Measurements from ENCODE around the gene AKAP6.

- TF ChIP-seq EZH2 (IDR thresholded peaks at IDR 0.05; ENCODE audit: low read depth, low read length, severe bottlenecking) (no peak), HDAC2 (IDR thresholded peaks at IDR 0.05; ENCODE audit: borderline replicate concordance in 1 of 2, low read depth in 2 of 2, low read length in 2 of 2) (no peak), CTCF (IDR thresholded peaks at IDR 0.05; ENCODE audit: control extremely low read depth in 1 of 3, insufficient read depth in 1 of 3, low read depth in 1 of 3, low read length in 3 of 3) (no peak), SRF (IDR thresholded peaks at IDR 0.05; ENCODE audit: low read depth, low read length) (no peak), RAD21 (IDR thresholded peaks at IDR 0.05 in 1 of 2, conservative IDR thresholded peaks at IDR 0.05 in 1 of 2; ENCODE audit: low read depth in 2 of 2, low read length in 2 of 2) (no peak), POLR2A (IDR thresholded peaks at IDR 0.05; ENCODE audit: control extremely low read depth in 1 of 2, low read depth in 2 of 2, low read length in 2 of 2) (no peak), CREB1 (IDR thresholded peaks at IDR 0.05) (no peak), CEBPB (IDR thresholded peaks at IDR 0.05; ENCODE audit: low read depth, low read length) (no peak), NANOG (IDR thresholded peaks at IDR 0.05; ENCODE audit: insufficient read depth, low read depth, low read length, poor library complexity, severe bottlenecking) (no peak), EGR1 (IDR thresholded peaks at IDR 0.05; ENCODE audit: borderline replicate concordance, low read depth, low read length) (no peak), MAFK (IDR thresholded peaks at IDR 0.05; ENCODE audit: low read depth, low read length) (no peak), RBBP5 (IDR thresholded peaks at IDR 0.05; ENCODE audit: borderline replicate concordance, low read depth, low read length) (no peak), POLR2AphosphoS5 (IDR thresholded peaks at IDR 0.05; ENCODE audit: low read depth, low read length) (no peak)
- TF ChIP-seq, protein P1, sequence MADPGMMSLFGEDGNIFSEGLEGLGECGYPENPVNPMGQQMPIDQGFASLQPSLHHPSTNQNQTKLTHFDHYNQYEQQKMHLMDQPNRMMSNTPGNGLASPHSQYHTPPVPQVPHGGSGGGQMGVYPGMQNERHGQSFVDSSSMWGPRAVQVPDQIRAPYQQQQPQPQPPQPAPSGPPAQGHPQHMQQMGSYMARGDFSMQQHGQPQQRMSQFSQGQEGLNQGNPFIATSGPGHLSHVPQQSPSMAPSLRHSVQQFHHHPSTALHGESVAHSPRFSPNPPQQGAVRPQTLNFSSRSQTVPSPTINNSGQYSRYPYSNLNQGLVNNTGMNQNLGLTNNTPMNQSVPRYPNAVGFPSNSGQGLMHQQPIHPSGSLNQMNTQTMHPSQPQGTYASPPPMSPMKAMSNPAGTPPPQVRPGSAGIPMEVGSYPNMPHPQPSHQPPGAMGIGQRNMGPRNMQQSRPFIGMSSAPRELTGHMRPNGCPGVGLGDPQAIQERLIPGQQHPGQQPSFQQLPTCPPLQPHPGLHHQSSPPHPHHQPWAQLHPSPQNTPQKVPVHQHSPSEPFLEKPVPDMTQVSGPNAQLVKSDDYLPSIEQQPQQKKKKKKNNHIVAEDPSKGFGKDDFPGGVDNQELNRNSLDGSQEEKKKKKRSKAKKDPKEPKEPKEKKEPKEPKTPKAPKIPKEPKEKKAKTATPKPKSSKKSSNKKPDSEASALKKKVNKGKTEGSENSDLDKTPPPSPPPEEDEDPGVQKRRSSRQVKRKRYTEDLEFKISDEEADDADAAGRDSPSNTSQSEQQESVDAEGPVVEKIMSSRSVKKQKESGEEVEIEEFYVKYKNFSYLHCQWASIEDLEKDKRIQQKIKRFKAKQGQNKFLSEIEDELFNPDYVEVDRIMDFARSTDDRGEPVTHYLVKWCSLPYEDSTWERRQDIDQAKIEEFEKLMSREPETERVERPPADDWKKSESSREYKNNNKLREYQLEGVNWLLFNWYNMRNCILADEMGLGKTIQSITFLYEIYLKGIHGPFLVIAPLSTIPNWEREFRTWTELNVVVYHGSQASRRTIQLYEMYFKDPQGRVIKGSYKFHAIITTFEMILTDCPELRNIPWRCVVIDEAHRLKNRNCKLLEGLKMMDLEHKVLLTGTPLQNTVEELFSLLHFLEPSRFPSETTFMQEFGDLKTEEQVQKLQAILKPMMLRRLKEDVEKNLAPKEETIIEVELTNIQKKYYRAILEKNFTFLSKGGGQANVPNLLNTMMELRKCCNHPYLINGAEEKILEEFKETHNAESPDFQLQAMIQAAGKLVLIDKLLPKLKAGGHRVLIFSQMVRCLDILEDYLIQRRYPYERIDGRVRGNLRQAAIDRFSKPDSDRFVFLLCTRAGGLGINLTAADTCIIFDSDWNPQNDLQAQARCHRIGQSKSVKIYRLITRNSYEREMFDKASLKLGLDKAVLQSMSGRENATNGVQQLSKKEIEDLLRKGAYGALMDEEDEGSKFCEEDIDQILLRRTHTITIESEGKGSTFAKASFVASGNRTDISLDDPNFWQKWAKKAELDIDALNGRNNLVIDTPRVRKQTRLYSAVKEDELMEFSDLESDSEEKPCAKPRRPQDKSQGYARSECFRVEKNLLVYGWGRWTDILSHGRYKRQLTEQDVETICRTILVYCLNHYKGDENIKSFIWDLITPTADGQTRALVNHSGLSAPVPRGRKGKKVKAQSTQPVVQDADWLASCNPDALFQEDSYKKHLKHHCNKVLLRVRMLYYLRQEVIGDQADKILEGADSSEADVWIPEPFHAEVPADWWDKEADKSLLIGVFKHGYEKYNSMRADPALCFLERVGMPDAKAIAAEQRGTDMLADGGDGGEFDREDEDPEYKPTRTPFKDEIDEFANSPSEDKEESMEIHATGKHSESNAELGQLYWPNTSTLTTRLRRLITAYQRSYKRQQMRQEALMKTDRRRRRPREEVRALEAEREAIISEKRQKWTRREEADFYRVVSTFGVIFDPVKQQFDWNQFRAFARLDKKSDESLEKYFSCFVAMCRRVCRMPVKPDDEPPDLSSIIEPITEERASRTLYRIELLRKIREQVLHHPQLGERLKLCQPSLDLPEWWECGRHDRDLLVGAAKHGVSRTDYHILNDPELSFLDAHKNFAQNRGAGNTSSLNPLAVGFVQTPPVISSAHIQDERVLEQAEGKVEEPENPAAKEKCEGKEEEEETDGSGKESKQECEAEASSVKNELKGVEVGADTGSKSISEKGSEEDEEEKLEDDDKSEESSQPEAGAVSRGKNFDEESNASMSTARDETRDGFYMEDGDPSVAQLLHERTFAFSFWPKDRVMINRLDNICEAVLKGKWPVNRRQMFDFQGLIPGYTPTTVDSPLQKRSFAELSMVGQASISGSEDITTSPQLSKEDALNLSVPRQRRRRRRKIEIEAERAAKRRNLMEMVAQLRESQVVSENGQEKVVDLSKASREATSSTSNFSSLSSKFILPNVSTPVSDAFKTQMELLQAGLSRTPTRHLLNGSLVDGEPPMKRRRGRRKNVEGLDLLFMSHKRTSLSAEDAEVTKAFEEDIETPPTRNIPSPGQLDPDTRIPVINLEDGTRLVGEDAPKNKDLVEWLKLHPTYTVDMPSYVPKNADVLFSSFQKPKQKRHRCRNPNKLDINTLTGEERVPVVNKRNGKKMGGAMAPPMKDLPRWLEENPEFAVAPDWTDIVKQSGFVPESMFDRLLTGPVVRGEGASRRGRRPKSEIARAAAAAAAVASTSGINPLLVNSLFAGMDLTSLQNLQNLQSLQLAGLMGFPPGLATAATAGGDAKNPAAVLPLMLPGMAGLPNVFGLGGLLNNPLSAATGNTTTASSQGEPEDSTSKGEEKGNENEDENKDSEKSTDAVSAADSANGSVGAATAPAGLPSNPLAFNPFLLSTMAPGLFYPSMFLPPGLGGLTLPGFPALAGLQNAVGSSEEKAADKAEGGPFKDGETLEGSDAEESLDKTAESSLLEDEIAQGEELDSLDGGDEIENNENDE (IDR thresholded peaks at IDR 0.05; ENCODE audit: insufficient replicate concordance, low read length) = no peak
These were observed 98.8 kb downstream of the AKAP6 start for GRCh38 chr14:32427726-32428528.
